ENCODE data around the gene PLBD1.
A peak's percentile ranks its signal among the peaks of the same experiment; 100 is the strongest.

PLBD1 gene

DNA sequence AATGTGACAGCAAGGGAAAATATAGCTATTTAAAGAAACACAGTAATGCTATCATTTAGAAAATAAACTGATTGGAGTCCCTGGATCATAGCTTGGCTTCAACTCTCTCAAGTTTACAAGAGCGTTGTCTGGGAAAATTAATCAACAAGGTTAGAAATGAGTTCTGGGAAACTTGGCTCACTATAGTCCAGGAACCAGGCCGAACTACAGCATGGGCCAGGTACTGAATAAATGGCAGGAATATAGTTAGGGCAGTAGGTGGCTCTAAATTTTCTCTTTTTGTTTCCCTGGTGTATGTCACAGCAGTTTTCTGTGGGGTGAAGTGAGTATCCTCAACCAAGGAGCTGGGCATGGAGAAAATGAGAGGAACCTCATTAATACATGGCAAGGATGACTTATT lies 72.4 kb downstream of the PLBD1 start:
- Histone ChIP-seq H3K36me3 (peaks cover 73 to 95% (median 88%) of the 10 kb centered on the region in 11 experiments), H4K20me1 (no peaks in the 10 kb centered on the region; a peak in 1 of 22 replicates), H3K4me2 (no peak overlapping the region), H3K27me3 (no peaks in the 10 kb centered on the region), H3K4me3 (no peak overlapping the region), H3K9ac (no peak overlapping the region), H3K27ac (no peak overlapping the region), H3K4me1 (no peaks in the 10 kb centered on the region), H3K9me3 (replicated peaks in 1 of 11) (peaks cover 9 to 20% (median 18%) of the 10 kb centered on the region in 11 experiments; a peak in 15 of 22 replicates)
- TF ChIP-seq Cebpa-rat (IDR thresholded peaks at IDR 0.05), result no peak

DNA sequence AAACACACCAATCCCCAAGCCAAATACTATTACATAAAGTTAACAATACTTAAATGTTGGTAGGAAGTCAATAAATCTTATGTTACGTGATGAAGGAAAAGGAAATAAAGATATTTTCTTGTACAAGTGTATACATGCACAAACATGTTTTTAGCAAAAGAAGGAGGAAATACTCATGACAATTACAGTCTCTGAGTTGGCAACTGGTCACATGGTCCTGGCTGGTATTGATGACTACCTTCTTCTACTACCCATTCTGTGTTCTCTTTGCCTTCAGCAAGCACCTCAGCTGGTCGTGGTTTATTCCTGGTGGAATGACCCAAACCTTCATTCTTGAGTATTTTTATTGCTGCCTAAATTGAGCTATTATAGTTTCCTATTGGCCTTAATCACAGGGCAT lies 84.8 kb downstream of the PLBD1 start:
- Histone ChIP-seq H4K20me1 (peaks cover 0 to 5% (median 0%) of the 10 kb centered on the region in 11 experiments; a peak in 2 of 22 replicates), H3K4me1 (no peaks in the 10 kb centered on the region), H3K4me2 (no peak overlapping the region), H3K4me3 (no peak overlapping the region), H3K9me3 (replicated peaks in 1 of 11) (peaks cover 0 to 23% (median 6%) of the 10 kb centered on the region in 11 experiments; a peak in 9 of 22 replicates), H3K9ac (no peak overlapping the region), H3K27ac (no peak overlapping the region), H3K27me3 (no peaks in the 10 kb centered on the region), H3K36me3 (peaks cover 76 to 100% (median 97%) of the 10 kb centered on the region in 11 experiments)
- no peak for TF ChIP-seq Cebpa-rat (IDR thresholded peaks at IDR 0.05)

DNA sequence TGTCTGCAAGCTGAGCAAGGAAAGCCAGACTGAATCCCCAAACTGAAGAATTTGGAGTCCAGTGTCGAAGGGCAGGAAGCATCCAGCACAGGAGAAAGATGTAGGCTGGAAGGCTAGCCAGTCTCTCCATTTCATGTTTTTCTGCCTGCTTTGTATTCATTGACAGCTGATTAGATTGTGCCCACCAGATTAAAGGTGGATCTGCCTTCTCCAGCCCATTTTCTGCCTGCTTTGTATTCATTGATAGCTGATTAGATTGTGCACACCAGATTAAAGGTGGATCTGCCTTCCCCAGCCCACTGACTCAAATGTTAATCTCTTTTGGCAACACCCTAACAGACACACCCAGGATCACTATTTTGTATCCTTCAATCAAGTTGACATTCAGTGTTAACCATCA lies 85.3 kb downstream of the PLBD1 start:
- no peak for TF ChIP-seq Cebpa-rat (IDR thresholded peaks at IDR 0.05)
- H3K27me3 ChIP-seq, result no peaks in the 10 kb centered on the region
- H3K4me1 ChIP-seq, result no peaks in the 10 kb centered on the region
- no peak overlapping the region for H3K4me2 ChIP-seq
- H4K20me1 ChIP-seq, result peaks cover 0 to 5% (median 0%) of the 10 kb centered on the region in 11 experiments; a peak in 2 of 22 replicates
- H3K9me3 ChIP-seq (replicated peaks in 1 of 11), result peaks cover 0 to 23% (median 6%) of the 10 kb centered on the region in 11 experiments; a peak in 9 of 22 replicates
- H3K4me3 ChIP-seq, result no peak overlapping the region
- no peak overlapping the region for H3K9ac ChIP-seq
- H3K36me3 ChIP-seq, result peaks cover 74 to 100% (median 97%) of the 10 kb centered on the region in 11 experiments
- H3K27ac ChIP-seq, result no peak overlapping the region

DNA sequence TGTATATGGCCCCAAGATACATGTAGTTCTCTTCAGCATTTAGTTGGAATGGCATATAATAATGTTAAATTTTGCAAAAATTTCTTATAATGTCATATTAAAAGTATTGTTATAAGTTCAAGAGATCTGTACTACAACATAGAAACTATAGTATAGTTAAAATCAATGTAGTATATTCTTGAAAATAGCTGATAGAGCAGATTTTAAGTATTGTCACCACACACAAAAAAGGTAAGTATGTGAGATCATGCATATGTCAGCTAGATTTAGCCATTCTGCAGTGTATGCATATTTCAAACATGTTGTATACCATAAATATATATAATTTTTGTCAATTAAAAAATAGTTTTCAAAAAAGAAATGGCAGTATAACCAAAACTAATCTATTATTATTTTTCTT lies 86.5 kb downstream of the PLBD1 start:
- no peak overlapping the region for H3K9ac ChIP-seq
- H3K9me3 ChIP-seq (replicated peaks in 1 of 11), result peaks cover 0 to 25% (median 6%) of the 10 kb centered on the region in 11 experiments; a peak in 11 of 22 replicates
- H3K27me3 ChIP-seq, result no peaks in the 10 kb centered on the region
- TF ChIP-seq Cebpa-rat (IDR thresholded peaks at IDR 0.05), result no peak
- H3K4me3 ChIP-seq, result no peak overlapping the region
- H3K27ac ChIP-seq, result no peak overlapping the region
- peaks cover 0 to 5% (median 0%) of the 10 kb centered on the region in 11 experiments; a peak in 2 of 22 replicates for H4K20me1 ChIP-seq
- no peak overlapping the region for H3K4me2 ChIP-seq
- H3K4me1 ChIP-seq, result no peaks in the 10 kb centered on the region
- H3K36me3 ChIP-seq, result peaks cover 71 to 99% (median 96%) of the 10 kb centered on the region in 11 experiments

DNA sequence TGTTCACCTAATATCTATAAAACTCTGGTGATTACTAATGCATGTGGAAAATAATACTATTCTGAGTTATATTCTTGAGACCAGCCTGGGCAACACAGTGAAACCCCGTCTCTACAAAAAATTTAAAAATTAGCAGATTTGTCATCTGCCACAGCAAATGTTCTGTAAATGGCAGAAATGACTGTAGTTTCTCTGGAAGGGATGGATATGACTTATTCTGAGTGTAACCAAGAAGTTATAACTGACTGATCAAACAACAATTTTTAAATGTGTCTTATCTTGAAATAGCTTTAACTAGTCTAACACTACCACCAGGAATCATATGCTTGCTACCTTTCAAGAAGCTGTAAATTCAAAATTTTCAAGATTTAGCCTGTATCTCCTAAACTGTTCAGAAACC lies 88.7 kb downstream of the PLBD1 start:
- no peak overlapping the region for H3K4me2 ChIP-seq
- H3K27ac ChIP-seq, result no peak overlapping the region
- H3K36me3 ChIP-seq, result peaks cover 71 to 99% (median 96%) of the 10 kb centered on the region in 11 experiments
- TF ChIP-seq Cebpa-rat (IDR thresholded peaks at IDR 0.05), result no peak
- H3K4me1 ChIP-seq, result no peaks in the 10 kb centered on the region
- no peak overlapping the region for H3K4me3 ChIP-seq
- peaks cover 0 to 5% (median 0%) of the 10 kb centered on the region in 11 experiments; a peak in 2 of 22 replicates for H4K20me1 ChIP-seq
- no peak overlapping the region for H3K9ac ChIP-seq
- H3K27me3 ChIP-seq, result no peaks in the 10 kb centered on the region
- H3K9me3 ChIP-seq (replicated peaks in 1 of 11), result peaks cover 19 to 39% (median 24%) of the 10 kb centered on the region in 11 experiments

DNA sequence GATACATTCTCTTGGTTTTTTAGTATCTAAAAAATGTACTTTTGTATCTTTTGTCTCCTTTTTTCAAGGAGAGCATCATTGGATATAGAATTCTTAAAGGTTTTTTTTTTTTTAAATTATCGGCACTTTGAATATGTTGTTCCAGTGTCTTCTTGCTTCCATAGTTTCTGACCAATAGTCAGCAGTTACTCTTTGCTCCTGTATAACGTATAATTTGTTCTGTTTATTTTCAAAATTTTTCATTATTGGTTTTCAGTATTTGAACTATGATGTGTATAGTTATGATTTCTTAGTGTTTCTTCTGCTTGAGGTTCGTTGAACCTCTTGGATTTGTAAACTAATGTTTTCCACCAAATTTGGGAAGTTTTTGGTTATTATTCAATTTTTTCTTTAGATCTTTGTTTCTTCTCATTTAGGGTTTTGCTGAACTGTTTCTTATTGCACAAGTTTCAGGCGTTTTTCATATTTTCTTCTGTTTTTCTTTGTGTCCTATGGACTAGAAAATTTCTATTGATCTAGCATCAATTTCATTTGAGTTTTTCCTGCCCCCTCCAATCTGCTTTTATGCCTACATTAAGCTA lies 93.9 kb downstream of the PLBD1 start:
- Histone ChIP-seq H3K9me3 (replicated peaks in 1 of 11) (peaks cover 57 to 74% (median 66%) of the 10 kb centered on the region in 11 experiments), H3K4me1 (no peaks in the 10 kb centered on the region), H3K36me3 (peaks cover 88 to 99% (median 96%) of the 10 kb centered on the region in 11 experiments), H3K27ac (no peak overlapping the region), H3K4me3 (no peak overlapping the region), H3K4me2 (no peak overlapping the region), H4K20me1 (peaks cover 0 to 3% (median 0%) of the 10 kb centered on the region in 11 experiments; a peak in 2 of 22 replicates), H3K9ac (no peak overlapping the region), H3K27me3 (no peaks in the 10 kb centered on the region)
- no peak for TF ChIP-seq Cebpa-rat (IDR thresholded peaks at IDR 0.05)

DNA sequence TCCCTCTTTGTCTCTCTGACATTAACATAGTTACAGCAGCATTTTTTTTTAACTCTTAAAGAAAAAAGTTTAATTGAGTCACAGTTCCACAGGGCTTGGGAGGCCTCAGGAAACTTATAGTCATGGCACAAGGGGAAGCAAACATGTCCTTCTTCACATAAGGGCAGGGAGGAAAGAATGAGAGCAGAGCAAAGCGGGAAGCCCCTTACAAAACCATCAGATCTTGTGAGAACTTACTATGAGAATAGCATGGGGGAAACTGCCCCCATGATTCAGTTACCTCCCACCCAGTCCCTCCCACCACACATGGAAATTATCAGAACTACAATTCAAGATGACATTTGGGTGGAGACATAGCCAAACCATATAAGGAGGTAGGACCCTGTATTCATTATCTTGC lies 96.2 kb downstream of the PLBD1 start:
- peaks cover 89 to 100% (median 98%) of the 10 kb centered on the region in 11 experiments for H3K36me3 ChIP-seq

DNA sequence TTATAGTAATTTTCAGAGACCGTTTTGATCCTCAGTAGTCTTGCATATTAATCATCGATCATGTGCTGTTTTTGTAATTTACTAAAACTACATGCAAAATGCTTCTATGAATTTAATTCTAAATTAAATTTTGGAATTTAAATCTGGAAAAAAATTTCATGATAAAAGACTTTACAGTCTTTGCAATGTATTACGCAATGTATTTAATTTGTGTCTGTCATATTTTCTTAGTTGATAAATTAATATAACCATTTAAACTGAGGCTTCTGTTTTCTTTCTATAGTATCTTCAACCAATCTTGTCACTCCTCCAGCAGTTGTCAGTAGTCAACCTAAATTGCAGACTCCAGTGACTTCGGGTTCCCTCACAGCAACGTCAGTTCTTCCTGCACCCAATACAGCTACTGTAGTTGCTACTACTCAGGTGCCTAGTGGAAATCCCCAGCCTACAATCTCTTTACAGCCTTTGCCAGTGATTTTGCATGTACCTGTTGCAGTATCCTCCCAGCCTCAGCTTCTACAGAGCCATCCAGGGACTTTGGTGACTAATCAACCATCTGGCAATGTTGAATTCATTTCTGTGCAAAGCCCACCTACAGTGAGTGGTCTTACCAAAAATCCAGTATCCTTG lies 107.4 kb downstream of the PLBD1 start:
- peaks cover 66 to 96% (median 83%) of the 10 kb centered on the region in 11 experiments for H3K36me3 ChIP-seq
- no peak overlapping the region for H3K9ac ChIP-seq
- peaks cover 0 to 56% (median 4%) of the 10 kb centered on the region in 11 experiments; a peak in 9 of 22 replicates for H4K20me1 ChIP-seq
- no peak overlapping the region for H3K4me2 ChIP-seq
- H3K4me3 ChIP-seq, result no peak overlapping the region
- no peak overlapping the region for H3K27ac ChIP-seq
- H3K27me3 ChIP-seq, result no peaks in the 10 kb centered on the region
- TF ChIP-seq Cebpa-rat (IDR thresholded peaks at IDR 0.05), result peak in 6 of 11 experiments; percentile 28 to 74 (median 37); a peak in 5 of 22 replicates
- H3K4me1 ChIP-seq, result no peaks in the 10 kb centered on the region
- H3K9me3 ChIP-seq (replicated peaks in 1 of 11), result no peaks in the 10 kb centered on the region

More for the DNA sequence above, 96.2 kb downstream of the PLBD1 start:
- H3K27ac ChIP-seq, result no peak overlapping the region
- TF ChIP-seq Cebpa-rat (IDR thresholded peaks at IDR 0.05), result no peak
- H4K20me1 ChIP-seq, result no peaks in the 10 kb centered on the region
- no peak overlapping the region for H3K4me2 ChIP-seq
- H3K4me1 ChIP-seq, result no peaks in the 10 kb centered on the region
- H3K27me3 ChIP-seq, result no peaks in the 10 kb centered on the region
- no peak overlapping the region for H3K4me3 ChIP-seq
- no peak overlapping the region for H3K9ac ChIP-seq
- peaks cover 63 to 80% (median 67%) of the 10 kb centered on the region in 11 experiments for H3K9me3 ChIP-seq (replicated peaks in 1 of 11)

DNA sequence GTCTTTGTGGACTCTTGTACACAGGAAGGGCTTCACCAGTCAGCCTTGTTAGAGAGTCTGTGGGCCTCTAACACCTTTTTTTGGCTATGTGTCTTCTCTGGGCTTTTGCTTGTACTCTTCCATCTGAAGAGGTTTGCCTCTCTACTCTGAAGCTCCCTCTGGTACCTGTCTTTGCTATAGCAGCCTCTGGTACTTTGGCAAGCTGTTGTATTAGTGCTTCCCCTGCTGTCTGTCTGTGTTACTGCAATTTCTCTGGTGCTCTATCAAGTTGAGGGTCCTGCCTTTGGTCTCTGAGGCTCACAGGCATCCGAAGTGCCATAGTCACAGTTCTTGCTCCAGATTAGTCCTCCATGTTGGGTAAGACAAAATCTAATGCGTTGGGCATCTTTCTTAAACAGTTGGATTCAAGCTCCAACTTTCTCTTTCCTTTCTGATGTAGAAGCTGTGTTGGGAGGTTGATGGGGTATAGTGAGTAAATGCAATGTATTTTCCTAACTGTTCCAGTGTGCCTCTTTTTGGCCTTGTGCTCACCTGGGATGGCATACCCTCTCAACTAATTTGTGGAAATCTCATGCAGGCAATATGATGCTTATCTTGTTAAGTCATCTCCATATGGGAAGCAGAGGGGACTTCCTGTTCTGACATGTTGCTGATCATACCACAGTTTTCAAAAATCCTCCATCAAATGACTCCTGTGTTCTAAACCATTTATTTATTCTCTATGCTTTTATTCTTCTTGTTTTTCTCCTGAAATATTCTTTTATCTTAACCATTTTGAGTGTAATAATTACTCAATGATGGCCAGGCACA lies 113.4 kb downstream of the PLBD1 start:
- no peak overlapping the region for H3K27ac ChIP-seq
- peaks cover 0 to 89% (median 0%) of the 10 kb centered on the region in 11 experiments; a peak in 5 of 22 replicates for H4K20me1 ChIP-seq
- TF ChIP-seq Cebpa-rat (IDR thresholded peaks at IDR 0.05), result no peak
- peaks cover 82 to 100% (median 97%) of the 10 kb centered on the region in 11 experiments for H3K36me3 ChIP-seq
- no peak overlapping the region for H3K9ac ChIP-seq
- H3K4me1 ChIP-seq, result no peaks in the 10 kb centered on the region; a peak in 1 of 20 replicates
- H3K9me3 ChIP-seq (replicated peaks in 1 of 11), result peaks cover 0 to 9% (median 1%) of the 10 kb centered on the region in 11 experiments; a peak in 5 of 22 replicates
- H3K27me3 ChIP-seq, result no peaks in the 10 kb centered on the region
- no peak overlapping the region for H3K4me2 ChIP-seq
- no peak overlapping the region for H3K4me3 ChIP-seq
